ENCODE measurements around the gene HUNK.

HUNK gene

GRCh38 chr21:31896019-31896418 is 23.2 kb downstream of the HUNK start:
- DNase-seq (ENCODE audit: low read depth): no peak

- no peak for DNase-seq (ENCODE audit: low read depth)
Observed at GRCh38 chr21:31897311-31897710, 24.5 kb downstream of the HUNK start.

- no peak for DNase-seq (ENCODE audit: low read depth)
Observed at GRCh38 chr21:31898933-31899630, 26.3 kb downstream of the HUNK start.

GRCh38 chr21:31900121-31900895 is 27.5 kb downstream of the HUNK start:
- no peak for DNase-seq (ENCODE audit: low read depth)

GRCh38 chr21:31901315-31901714 is 28.5 kb downstream of the HUNK start:
- no peak for DNase-seq (ENCODE audit: low read depth)

- DNase-seq (ENCODE audit: low read depth): no peak
Observed at GRCh38 chr21:31902438-31902837, 29.6 kb downstream of the HUNK start.

- DNase-seq (ENCODE audit: low read depth): no peak
Observed at GRCh38 chr21:31903896-31904295, 31.1 kb downstream of the HUNK start.

GRCh38 chr21:31905503-31906451 is 33.0 kb downstream of the HUNK start:
- DNase-seq (ENCODE audit: low read depth): no peak

GRCh38 chr21:31908106-31909031 is 35.5 kb downstream of the HUNK start:
- DNase-seq (ENCODE audit: low read depth): no peak

GRCh38 chr21:31909153-31910073 is 36.6 kb downstream of the HUNK start:
- no peak for DNase-seq (ENCODE audit: low read depth)

- DNase-seq (ENCODE audit: low read depth): no peak
Observed at GRCh38 chr21:31910074-31910470, 37.3 kb downstream of the HUNK start.

- no peak for DNase-seq (ENCODE audit: low read depth)
Observed at GRCh38 chr21:31911138-31911907, 38.5 kb downstream of the HUNK start.

- DNase-seq (ENCODE audit: low read depth): no peak
Observed at GRCh38 chr21:31912501-31912900, 39.7 kb downstream of the HUNK start.

GRCh38 chr21:31913182-31913608 is 40.4 kb downstream of the HUNK start:
- no peak for DNase-seq (ENCODE audit: low read depth)

- DNase-seq (ENCODE audit: low read depth): no peak
Observed at GRCh38 chr21:31914472-31914871, 41.7 kb downstream of the HUNK start.

GRCh38 chr21:31915566-31915965 is 42.7 kb downstream of the HUNK start:
- DNase-seq (ENCODE audit: low read depth): no peak

GRCh38 chr21:31917108-31917507 is 44.3 kb downstream of the HUNK start:
- DNase-seq (ENCODE audit: low read depth): no peak

- no peak for DNase-seq (ENCODE audit: low read depth)
Observed at GRCh38 chr21:31918250-31918775, 45.5 kb downstream of the HUNK start.

GRCh38 chr21:31920275-31920674 is 47.5 kb downstream of the HUNK start:
- DNase-seq (ENCODE audit: low read depth): no peak

Data from T follicular helper cell (primary cell).